Measurements from ENCODE around the gene SLC45A3.

DNA sequence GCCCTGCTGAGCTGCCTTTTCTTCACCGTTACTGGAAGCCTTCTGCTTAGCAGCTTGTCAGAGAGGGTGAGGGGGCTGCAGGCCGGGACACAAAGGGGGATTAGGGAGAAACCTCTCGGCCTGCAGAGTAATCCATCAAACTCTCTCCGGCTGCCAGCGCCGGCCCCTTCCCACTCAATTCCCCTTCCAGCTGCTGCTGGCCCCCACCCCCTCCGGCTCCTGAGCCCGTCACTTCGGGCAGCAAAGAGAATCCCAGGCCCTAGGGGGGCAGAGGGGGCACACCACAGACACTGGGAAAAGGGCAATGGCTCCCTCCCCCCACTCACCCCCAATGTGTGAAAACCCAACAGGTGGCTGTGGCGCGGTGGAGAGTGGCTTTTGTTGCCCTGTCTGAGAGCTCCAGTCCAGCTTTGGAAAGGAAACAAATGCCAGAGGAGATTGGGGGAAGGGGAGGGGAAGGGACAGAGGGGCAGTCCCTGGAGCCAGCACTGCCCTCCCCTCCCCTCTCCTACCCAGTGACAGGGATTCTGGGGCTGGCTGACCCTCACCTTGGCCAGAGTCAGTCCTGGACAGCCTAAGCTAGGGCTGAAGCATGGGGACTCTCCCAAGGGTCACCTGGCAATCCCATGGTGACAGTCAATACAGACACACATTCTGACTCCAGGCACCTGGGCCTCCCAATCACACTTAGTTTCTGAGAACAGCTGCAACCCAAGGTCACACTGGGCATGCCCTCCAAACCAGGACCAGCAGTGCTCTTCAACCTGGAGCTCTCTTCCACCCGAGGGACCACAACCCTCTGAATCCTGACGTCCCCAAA lies 9.5 kb downstream of the SLC45A3 start:
- TF ChIP-seq EP300 (IDR thresholded peaks at IDR 0.05; ENCODE audit: low read depth) (no peak), POLR2AphosphoS5 (IDR thresholded peaks at IDR 0.05) (no peak)
- TF ChIP-seq, protein P1, sequence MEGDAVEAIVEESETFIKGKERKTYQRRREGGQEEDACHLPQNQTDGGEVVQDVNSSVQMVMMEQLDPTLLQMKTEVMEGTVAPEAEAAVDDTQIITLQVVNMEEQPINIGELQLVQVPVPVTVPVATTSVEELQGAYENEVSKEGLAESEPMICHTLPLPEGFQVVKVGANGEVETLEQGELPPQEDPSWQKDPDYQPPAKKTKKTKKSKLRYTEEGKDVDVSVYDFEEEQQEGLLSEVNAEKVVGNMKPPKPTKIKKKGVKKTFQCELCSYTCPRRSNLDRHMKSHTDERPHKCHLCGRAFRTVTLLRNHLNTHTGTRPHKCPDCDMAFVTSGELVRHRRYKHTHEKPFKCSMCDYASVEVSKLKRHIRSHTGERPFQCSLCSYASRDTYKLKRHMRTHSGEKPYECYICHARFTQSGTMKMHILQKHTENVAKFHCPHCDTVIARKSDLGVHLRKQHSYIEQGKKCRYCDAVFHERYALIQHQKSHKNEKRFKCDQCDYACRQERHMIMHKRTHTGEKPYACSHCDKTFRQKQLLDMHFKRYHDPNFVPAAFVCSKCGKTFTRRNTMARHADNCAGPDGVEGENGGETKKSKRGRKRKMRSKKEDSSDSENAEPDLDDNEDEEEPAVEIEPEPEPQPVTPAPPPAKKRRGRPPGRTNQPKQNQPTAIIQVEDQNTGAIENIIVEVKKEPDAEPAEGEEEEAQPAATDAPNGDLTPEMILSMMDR (IDR thresholded peaks at IDR 0.05) = no peak

All from transverse colon (tissue), 4 donors.